ENCODE measurements around the gene AOPEP. TPM values are rescaled to one million over a fixed set of nuclear protein-coding genes. Genes with fewer than 3 reads are reported as not detected.
A peak's percentile ranks its signal among the peaks of the same experiment; 100 is the strongest.

Gene AOPEP
- total RNA-seq, 1 donor from 2014 or later = 79.7 TPM

DNA sequence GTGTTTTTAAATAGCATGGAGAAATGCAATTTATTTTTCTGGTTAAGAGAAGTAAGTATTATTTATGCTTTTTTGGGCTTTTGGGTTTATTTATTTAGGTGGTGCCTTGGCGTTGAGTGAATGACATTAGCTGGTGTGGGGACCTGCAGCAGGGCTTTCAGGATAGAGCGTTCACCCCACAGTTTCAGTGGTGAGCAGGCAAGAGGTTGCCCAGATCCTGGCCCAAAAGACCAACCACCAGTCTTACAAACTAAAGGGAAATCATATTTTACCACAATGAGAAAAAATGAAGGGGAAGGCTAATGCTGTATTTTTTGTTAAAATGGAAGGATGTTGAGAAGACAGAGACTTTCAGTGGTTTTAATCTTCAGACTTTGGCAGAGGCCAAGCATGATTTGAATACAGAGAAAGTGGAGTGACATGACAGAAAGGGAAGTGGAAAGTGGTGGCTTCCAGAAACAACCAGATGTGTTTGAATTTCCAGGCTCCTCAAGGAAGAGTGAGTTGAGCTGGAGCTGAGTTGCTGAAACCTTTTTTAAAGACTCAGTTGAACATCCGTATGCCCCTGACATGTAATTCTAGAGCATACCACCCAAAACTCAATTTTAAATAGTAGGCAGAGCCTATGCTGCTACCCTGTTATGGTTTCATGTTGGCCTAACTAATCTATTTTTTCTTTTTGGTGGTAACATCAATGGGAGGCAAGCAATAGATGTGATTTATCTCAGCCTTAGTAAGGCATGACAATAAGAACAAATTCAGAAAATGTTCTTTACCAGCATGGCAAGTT, 94.8 kb downstream of the AOPEP start:
- TF ChIP-seq, protein P1, sequence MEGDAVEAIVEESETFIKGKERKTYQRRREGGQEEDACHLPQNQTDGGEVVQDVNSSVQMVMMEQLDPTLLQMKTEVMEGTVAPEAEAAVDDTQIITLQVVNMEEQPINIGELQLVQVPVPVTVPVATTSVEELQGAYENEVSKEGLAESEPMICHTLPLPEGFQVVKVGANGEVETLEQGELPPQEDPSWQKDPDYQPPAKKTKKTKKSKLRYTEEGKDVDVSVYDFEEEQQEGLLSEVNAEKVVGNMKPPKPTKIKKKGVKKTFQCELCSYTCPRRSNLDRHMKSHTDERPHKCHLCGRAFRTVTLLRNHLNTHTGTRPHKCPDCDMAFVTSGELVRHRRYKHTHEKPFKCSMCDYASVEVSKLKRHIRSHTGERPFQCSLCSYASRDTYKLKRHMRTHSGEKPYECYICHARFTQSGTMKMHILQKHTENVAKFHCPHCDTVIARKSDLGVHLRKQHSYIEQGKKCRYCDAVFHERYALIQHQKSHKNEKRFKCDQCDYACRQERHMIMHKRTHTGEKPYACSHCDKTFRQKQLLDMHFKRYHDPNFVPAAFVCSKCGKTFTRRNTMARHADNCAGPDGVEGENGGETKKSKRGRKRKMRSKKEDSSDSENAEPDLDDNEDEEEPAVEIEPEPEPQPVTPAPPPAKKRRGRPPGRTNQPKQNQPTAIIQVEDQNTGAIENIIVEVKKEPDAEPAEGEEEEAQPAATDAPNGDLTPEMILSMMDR (IDR thresholded peaks at IDR 0.05) = no peak
- DNase-seq (no peak), ATAC-seq (no peak)
- H3K9me3 ChIP-seq = no peaks in the 10 kb centered on the region
- no peak overlapping the region for H3K27ac ChIP-seq
- no peaks in the 10 kb centered on the region for H3K27me3 ChIP-seq
- no peak overlapping the region for H3K4me3 ChIP-seq
- H3K4me1 ChIP-seq = peaks cover 33% of the 10 kb centered on the region
- intact Hi-C loops (cut with DNase I) = no loop called here
- H3K36me3 ChIP-seq = no peaks in the 10 kb centered on the region

DNA sequence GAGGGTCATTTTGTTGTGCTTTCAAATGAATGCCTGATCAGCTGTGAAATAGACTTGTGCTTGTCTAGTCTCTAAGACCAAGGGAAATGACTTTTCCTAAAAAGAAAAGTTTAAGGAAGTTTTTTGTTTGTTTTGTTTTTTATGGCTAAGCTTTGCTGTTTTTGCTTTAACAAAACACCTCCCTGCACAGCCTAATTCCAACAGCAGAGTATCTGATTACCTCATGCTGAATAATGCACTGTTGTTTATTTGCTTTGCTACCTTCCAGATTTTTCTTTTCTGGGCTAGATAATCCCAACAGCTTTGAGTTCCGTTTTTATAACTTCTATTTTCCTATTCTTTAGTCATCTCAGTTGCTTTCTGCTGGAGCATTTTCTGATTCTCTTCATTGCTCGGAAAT, 95.8 kb downstream of the AOPEP start:
- Histone ChIP-seq H3K36me3 (no peaks in the 10 kb centered on the region), H3K4me3 (no peak overlapping the region), H3K27ac (peak overlapping the region; percentile 60), H3K27me3 (no peaks in the 10 kb centered on the region), H3K4me1 (peaks cover 39% of the 10 kb centered on the region), H3K9me3 (no peaks in the 10 kb centered on the region)
- ATAC-seq (no peak), DNase-seq (no peak)
- intact Hi-C loops (cut with DNase I) = no loop called here
- TF ChIP-seq, protein P1 (IDR thresholded peaks at IDR 0.05) = no peak

DNA sequence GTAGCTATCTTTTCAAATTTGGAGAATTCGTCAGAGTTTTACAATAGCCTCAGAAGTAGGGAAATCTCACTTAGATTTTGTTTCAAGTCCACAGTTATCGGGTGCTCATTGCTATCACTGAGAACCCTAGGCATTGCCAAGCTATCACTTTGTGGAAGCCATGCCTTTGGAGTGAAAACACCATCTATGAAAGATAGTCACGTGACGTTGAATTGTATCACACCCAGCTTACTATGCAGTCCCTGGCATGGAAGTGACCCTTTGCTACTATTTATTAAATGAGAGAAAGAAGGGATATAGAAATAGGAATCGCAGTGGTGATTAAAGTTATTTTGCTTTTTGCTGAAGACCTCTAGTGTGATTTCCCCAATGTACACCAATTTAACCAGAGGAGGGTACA, 97.2 kb downstream of the AOPEP start:
- ATAC-seq (no peak), DNase-seq (no peak)
- TF ChIP-seq, protein P1 (IDR thresholded peaks at IDR 0.05) = no peak

DNA sequence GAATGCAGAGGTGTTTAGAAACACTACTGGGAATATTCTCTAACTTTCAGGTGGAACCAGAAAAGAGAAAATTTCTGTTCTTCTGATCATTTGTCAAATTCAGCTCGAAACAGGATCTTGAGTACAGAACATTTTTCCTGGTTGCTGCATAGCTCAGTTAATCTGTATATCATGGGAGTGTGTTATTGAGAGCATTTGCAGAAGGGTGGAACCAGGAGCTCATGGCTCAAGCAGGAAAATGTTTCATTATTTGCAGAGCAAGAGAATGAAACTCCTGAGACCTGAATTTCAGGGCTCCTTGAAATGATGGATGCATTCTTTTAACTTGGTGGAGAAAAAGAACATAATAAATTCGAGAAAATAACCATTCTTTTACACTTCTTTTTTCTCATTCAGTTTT, 97.9 kb downstream of the AOPEP start:
- Histone ChIP-seq H3K9me3 (no peaks in the 10 kb centered on the region), H3K27me3 (no peaks in the 10 kb centered on the region), H3K36me3 (no peaks in the 10 kb centered on the region), H3K4me3 (no peak overlapping the region), H3K4me1 (peaks cover 27% of the 10 kb centered on the region), H3K27ac (no peak overlapping the region)
- DNase-seq = no peak
- ATAC-seq = no peak
- TF ChIP-seq, protein P1 (IDR thresholded peaks at IDR 0.05) = no peak
- intact Hi-C loops (cut with DNase I) = no loop called here

More for the DNA sequence above, 97.2 kb downstream of the AOPEP start:
- Histone ChIP-seq H3K36me3 (no peaks in the 10 kb centered on the region), H3K4me3 (no peak overlapping the region), H3K27ac (no peak overlapping the region), H3K9me3 (no peaks in the 10 kb centered on the region), H3K4me1 (peaks cover 31% of the 10 kb centered on the region), H3K27me3 (no peaks in the 10 kb centered on the region)
- intact Hi-C loops (cut with DNase I) = no loop called here

DNA sequence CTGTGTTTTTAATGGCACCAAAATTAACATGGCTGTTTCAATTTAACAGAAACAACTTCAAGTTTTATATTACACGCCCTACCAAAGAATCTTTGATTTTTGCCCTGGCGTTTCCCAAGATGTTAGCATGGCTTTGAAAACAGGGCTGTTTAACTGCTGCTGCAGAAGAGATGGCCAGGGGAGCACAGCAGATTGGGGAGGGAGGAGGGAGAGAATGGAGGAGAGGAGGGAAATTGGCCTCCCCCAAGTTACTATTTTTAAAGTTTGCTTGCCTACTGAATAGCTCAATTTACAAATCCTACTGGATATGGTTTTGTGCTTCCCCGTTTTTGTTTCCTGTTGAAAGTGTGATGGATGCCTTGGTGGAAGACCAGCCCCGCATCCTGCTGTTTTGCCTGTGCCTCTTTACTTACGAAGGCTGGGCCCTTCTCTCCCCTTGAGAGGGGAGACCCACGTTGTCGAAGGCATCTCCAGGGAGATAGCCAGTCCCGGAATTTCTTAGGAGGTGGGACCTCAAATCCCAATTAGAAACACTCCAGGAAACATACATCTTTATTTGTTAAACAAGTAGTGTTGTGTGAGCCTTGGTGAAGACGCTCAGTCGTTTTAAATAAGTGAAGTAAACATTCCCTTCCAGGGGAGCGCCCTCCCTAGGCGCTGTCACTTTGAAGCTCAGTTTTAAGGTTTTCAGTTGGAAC, 98.6 kb downstream of the AOPEP start:
- Histone ChIP-seq H3K4me3 (no peak overlapping the region), H3K27me3 (no peaks in the 10 kb centered on the region), H3K36me3 (no peaks in the 10 kb centered on the region), H3K4me1 (peaks cover 29% of the 10 kb centered on the region), H3K9me3 (no peaks in the 10 kb centered on the region), H3K27ac (no peak overlapping the region)
- DNase-seq (no peak), ATAC-seq (no peak)
- intact Hi-C loops (cut with DNase I) = no loop called here
- TF ChIP-seq, protein P1 (IDR thresholded peaks at IDR 0.05) = no peak

Measured in upper lobe of right lung (tissue), 1 donor.